ENCODE measurements around the gene GVQW3. TPM values are rescaled to one million over a fixed set of nuclear protein-coding genes. Genes with fewer than 3 reads are reported as not detected.

The GVQW3 gene
- 5.7 TPM for polyA plus RNA-seq (2012; ENCODE audit: insufficient read depth, insufficient read length)

GRCh38 chr11:76380977-76381719, at the start of gene GVQW3, which contains the start of gene THAP12:
Gene GVQW3, plus strand, starts transcription at chr11:76381323. Its CDS starts 506 bp downstream, at chr11:76381829.
Gene THAP12, minus strand, starts transcription at chr11:76381132. Its CDS starts 296 bp downstream, at chr11:76380836.
- H3K4me3 ChIP-seq (ENCODE audit: low read length) = peak within 1 kb of the TSS; percentile 95

GRCh38 chr11:76334826-76335389, 46.2 kb upstream of the GVQW3 start:
- no peak for DNase-seq (ENCODE audit: low read depth, low spot score)
- no peak overlapping the region for H3K4me3 ChIP-seq (ENCODE audit: low read length)

More at GRCh38 chr11:76380977-76381719, at the start of gene GVQW3, which contains the start of gene THAP12:
- peak; percentile 95 for DNase-seq (ENCODE audit: low read depth, low spot score)

DNA sequence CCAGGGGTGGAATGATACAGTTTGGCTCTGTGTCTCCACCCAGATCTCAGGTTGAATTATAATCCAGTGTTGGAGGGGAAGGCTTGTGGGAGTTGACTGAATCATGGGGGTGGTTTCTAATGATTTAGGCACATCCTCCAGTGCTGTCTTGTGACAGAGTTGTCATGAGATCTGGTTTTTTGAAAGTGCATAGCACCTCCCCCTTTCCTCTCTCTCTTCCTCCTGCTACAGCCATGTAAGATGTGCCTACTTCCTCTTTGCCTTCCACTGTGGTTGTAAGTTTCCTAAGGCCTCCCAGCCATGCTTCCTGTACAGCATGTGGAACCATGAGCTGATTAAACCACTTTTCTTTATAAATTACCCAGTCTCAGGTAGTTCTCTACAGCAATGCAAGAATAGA, 45.3 kb upstream of the GVQW3 start:
- DNase-seq (ENCODE audit: low read depth, low spot score) = no peak
- no peak overlapping the region for H3K4me3 ChIP-seq (ENCODE audit: low read length)

GRCh38 chr11:76336597-76336996, 44.5 kb upstream of the GVQW3 start:
- no peak overlapping the region for H3K4me3 ChIP-seq (ENCODE audit: low read length)
- DNase-seq (ENCODE audit: low read depth, low spot score) = no peak

- H3K4me3 ChIP-seq (ENCODE audit: low read length) = no peak overlapping the region
- peak; percentile 27 for DNase-seq (ENCODE audit: low read depth, low spot score)
Observed at GRCh38 chr11:76337469-76337868, 43.7 kb upstream of the GVQW3 start.

GRCh38 chr11:76337923-76338322, 43.2 kb upstream of the GVQW3 start:
- DNase-seq (ENCODE audit: low read depth, low spot score) = no peak
- H3K4me3 ChIP-seq (ENCODE audit: low read length) = no peak overlapping the region

DNA sequence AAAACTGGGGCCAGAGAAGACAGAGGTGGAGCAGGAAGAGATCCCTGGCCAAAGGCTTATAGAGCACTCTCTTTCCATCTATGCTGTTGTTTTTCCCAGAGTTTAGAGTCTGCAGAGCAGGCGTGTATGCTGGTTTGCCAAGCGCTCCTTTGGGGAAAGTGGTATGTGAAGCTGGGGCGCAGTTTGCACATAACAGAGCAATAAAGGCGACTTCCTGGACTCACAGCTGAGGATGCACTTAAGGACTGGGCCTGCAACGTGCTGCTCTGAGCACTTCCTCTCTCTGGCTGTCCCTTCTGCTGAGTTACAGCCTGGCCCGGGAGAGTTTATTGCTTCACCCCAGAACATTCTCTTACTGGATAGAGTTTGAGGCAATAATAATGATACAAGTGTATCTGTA, 41.9 kb upstream of the GVQW3 start:
- no peak for DNase-seq (ENCODE audit: low read depth, low spot score)
- H3K4me3 ChIP-seq (ENCODE audit: low read length) = no peak overlapping the region

- no peak for DNase-seq (ENCODE audit: low read depth, low spot score)
- H3K4me3 ChIP-seq (ENCODE audit: low read length) = no peak overlapping the region
Observed at GRCh38 chr11:76347466-76347865, 33.7 kb upstream of the GVQW3 start.

- no peak for DNase-seq (ENCODE audit: low read depth, low spot score)
- no peak overlapping the region for H3K4me3 ChIP-seq (ENCODE audit: low read length)
Observed at GRCh38 chr11:76348348-76348747, 32.8 kb upstream of the GVQW3 start.

- no peak overlapping the region for H3K4me3 ChIP-seq (ENCODE audit: low read length)
- no peak for DNase-seq (ENCODE audit: low read depth, low spot score)
Observed at GRCh38 chr11:76355172-76355571, 26.0 kb upstream of the GVQW3 start.

- no peak overlapping the region for H3K4me3 ChIP-seq (ENCODE audit: low read length)
- DNase-seq (ENCODE audit: low read depth, low spot score) = no peak
Observed at GRCh38 chr11:76361374-76361773, 19.7 kb upstream of the GVQW3 start.

- no peak for DNase-seq (ENCODE audit: low read depth, low spot score)
- H3K4me3 ChIP-seq (ENCODE audit: low read length) = no peak overlapping the region
Observed at GRCh38 chr11:76361776-76362175, 19.3 kb upstream of the GVQW3 start.

GRCh38 chr11:76362716-76363115, 18.4 kb upstream of the GVQW3 start:
- H3K4me3 ChIP-seq (ENCODE audit: low read length) = no peak overlapping the region
- DNase-seq (ENCODE audit: low read depth, low spot score) = no peak

DNA sequence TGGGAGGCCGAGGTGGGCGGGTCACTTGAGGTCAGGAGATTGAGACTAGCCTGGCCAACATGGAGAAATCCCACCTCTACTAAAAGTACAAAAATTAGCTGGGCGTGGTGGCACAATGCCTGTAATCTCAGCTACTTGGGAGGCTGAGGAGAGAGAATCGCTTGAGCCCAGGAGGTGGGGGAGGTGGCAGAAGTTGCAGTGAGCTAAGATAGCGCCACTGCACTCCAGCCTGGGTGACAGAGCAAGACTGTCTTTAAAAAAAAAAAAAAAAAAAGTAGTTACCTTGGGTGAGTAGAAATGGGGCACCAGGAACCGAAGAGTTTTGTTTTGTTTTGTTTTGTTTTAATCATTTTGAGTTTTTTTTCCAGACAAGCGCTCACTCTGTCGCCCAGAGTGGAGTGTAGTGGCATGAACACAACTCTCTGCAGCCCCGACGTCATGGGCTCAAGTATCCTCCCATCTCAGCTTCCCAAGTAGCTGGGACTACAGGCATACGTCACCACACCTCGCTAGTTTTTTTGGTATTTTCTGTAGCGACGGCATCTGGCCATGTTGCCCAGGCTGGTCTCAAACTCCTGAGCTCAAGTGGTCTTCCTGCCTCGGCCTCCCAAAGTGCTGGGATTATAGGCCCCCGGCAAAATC, 16.0 kb upstream of the GVQW3 start:
- DNase-seq (ENCODE audit: low read depth, low spot score) = no peak
- no peak overlapping the region for H3K4me3 ChIP-seq (ENCODE audit: low read length)

GRCh38 chr11:76368490-76368889, 12.6 kb upstream of the GVQW3 start:
- H3K4me3 ChIP-seq (ENCODE audit: low read length) = no peak overlapping the region
- DNase-seq (ENCODE audit: low read depth, low spot score) = no peak

DNA sequence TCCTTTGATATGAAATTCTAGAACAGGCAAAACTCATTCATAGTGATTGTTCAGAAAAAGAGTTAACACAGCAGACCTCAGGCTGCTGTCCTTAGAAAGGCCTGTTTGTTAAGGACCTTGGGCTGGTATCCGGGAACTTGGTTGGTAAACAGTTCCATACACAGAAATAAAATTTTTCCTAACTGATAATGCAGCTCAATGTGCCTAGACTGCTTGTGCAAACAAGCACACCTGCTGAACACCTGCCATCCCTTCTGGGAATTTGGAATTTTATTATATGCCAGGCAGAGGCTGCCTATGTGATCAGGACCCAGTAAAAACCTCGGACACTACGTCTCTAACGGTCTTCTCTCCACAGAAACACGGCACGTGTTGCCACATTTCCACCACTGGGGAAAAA, 11.7 kb upstream of the GVQW3 start:
- no peak overlapping the region for H3K4me3 ChIP-seq (ENCODE audit: low read length)
- DNase-seq (ENCODE audit: low read depth, low spot score) = no peak

DNA sequence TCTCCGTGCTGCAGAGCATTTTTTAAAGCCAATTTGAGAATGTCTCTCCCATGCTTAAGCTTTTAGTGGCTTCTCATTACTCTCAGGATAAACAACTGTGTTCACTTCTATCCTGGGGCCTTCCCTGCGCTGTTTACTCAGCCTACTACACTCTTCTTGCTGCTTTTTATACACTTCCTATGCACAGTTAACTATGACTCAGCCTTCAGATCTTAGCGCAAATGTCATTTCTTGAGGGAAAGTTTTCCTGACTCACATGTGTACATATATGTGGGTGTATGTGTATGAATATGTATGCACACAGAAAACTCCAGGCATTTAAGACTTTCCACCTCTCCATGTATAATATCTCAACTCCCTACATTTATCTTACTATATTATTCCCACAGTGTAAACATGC, 10.0 kb upstream of the GVQW3 start:
- H3K4me3 ChIP-seq (ENCODE audit: low read length) = no peak overlapping the region
- no peak for DNase-seq (ENCODE audit: low read depth, low spot score)

DNA sequence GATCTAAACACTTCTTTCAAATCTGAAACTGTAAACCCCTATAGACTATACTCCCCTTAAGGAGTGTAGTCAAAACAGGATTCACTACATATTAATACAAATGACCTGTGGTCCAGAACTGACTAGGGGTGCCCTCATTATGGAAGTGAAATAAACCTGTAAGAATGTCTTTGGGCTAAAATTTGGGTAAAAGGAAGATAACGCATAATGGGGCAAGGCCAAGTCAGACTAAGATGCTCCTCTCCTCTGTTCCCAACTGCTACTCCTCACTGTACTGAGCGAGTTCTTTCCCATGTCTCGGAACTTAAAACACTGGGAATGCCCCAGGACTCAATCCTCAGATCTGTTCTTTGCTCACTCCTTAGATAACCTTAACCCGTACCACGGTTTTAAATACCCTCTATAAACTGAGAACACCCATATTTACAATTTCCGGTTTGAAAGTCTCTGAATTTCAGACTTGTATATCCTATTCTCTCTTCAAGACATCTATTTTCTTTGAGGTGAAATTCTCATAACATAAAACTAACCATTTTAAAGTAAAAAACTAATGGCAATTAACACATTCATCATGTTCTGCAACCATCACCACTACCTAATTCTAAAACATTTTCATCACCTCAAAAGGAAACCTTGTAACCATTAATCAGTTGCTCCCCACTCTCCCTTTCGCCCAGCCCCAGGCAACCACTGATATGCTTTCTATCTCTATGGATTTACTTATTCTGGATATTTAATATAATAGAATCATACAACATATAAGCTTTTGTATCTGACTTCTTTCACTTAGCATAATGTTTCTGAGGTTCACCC, 4.2 kb upstream of the GVQW3 start:
- no peak overlapping the region for H3K4me3 ChIP-seq (ENCODE audit: low read length)

DNA sequence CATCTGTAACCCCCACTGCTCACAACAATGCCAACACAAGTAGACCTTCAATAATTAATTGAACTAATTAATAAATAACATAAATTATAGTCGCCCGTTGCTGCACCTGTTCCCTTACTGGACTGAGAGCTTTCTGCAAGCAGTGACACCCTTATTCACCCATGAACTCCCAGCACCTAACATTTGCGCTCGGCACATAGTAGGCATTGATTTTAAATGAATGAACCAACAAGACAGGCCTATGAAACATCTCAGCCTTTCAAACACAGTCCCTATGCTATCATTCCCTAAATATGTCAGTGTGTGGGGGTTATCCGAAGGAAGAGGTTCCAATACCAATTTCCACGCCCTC, 1.3 kb upstream of the GVQW3 start:
- DNase-seq (ENCODE audit: low read depth, low spot score) = no peak

More for the DNA sequence above, 4.2 kb upstream of the GVQW3 start:
- DNase-seq (ENCODE audit: low read depth, low spot score) = no peak

More for the DNA sequence above, 1.3 kb upstream of the GVQW3 start:
- peak overlapping the region; percentile 90 for H3K4me3 ChIP-seq (ENCODE audit: low read length)
